Activated CD8-positive, alpha-beta memory T cell treated with anti-CD3 and anti-CD28 coated beads, Interleukin-2, amount 10 ng/mL, durations not matched to agents 7 days and 5 days (primary cell): Measurements from ENCODE around the gene PPP2R5B. TPM values are rescaled to one million over a fixed set of nuclear protein-coding genes. Genes with fewer than 3 reads are reported as not detected.

Source experiments
- ATAC-seq: fragments of 150-1000 bp; cut with Tn5 transposase; one replicate; pipeline ENCODE4 v1.10.0; 2021; ENCODE audit warnings: moderate library complexity
- CTCF ChIA-PET: fragments of 350-600 bp; sonication (Branson Sonifier 250); formaldehyde crosslinking; loops from one replicate; lab custom pipeline; 2021; ENCODE audit warnings: antibody characterized with exemption; lab: Charles Lee
- DNase-seq: peaks from one replicate; pipeline ENCODE4 v3.0.0-alpha.2; 2020
- H3K27ac Mint-ChIP-seq: one replicate; pipeline ENCODE4 v1.8.0; 2021; ENCODE audit warnings: mild to moderate bottlenecking, mixed read lengths
- H3K27me3 Mint-ChIP-seq: one replicate; pipeline ENCODE4 v1.8.0; 2021; ENCODE audit warnings: mixed read lengths
- H3K36me3 Mint-ChIP-seq: one replicate; pipeline ENCODE4 v1.8.0; 2021; ENCODE audit warnings: mild to moderate bottlenecking, mixed read lengths
- H3K4me1 Mint-ChIP-seq: one replicate; pipeline ENCODE4 v1.8.0; 2021; ENCODE audit warnings: mixed read lengths
- H3K4me3 Mint-ChIP-seq: one replicate; pipeline ENCODE4 v1.8.0; 2021; ENCODE audit warnings: mild to moderate bottlenecking, moderate library complexity, mixed read lengths
- H3K9me3 Mint-ChIP-seq: one replicate; pipeline ENCODE4 v1.8.0; 2022; ENCODE audit warnings: low read depth, mixed read lengths
- total RNA-seq, 2 experiments: library from RNA; stranded (reverse); gene quantifications; one replicate each; pipeline ENCODE4 v1.2.3, GENCODE V29; 2021

Gene PPP2R5B
- total RNA-seq, 2 experiments from 2014 or later: 11.7 to 12.3 TPM

DNA sequence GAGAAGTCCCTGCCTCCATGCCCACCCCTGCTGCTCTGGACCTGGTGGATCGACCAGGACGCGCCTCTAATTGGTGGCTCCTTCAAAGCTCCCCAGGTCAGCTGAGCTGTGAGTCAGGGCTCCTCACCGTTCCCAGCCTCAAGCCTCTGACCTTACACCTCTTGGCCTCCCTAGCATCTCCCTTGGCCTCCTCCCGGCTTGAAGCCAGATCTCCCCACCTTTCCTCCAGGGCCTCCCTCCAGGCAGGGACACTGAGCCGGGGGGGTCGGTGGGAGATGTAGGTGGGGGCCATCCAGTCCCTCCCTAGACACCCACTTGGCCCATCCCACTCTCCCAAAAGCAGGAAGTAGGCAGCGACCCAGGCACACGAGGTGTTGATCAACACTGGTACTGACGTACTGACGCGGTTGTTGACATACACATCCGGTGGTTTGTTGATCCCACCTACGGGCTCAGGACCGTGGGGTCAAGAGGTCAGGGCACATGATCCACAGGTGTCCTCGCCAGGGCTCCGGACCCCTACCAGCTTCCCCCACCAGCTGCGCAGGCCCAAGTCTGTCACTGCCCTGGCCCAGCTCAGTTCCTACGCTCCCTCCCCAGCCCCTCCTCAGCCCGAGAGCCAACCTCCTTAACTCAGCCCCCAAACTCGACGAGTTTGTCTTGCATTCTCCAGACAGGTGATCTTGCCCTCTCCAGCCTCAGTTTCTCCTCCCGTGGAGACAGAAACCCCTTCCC, 8.3 kb upstream of the PPP2R5B start:
- ATAC-seq (peak; percentile 14), DNase-seq (peak; percentile 83)
- Mint-ChIP-seq H3K36me3 (peaks cover 2% of the 10 kb centered on the region), H3K27me3 (no peaks in the 10 kb centered on the region), H3K27ac (peak overlapping the region; percentile 92), H3K4me1 (peaks cover 18% of the 10 kb centered on the region), H3K4me3 (peak overlapping the region; percentile 88), H3K9me3 (no peaks in the 10 kb centered on the region)
- CTCF ChIA-PET: interaction anchor here (1.1 to 1.4 kb wide), 5 partner anchors 22 to 72 kb away, joined by 3 to 6 read pairs (median 4); partner anchors contain the start of gene CDC42BPG

DNA sequence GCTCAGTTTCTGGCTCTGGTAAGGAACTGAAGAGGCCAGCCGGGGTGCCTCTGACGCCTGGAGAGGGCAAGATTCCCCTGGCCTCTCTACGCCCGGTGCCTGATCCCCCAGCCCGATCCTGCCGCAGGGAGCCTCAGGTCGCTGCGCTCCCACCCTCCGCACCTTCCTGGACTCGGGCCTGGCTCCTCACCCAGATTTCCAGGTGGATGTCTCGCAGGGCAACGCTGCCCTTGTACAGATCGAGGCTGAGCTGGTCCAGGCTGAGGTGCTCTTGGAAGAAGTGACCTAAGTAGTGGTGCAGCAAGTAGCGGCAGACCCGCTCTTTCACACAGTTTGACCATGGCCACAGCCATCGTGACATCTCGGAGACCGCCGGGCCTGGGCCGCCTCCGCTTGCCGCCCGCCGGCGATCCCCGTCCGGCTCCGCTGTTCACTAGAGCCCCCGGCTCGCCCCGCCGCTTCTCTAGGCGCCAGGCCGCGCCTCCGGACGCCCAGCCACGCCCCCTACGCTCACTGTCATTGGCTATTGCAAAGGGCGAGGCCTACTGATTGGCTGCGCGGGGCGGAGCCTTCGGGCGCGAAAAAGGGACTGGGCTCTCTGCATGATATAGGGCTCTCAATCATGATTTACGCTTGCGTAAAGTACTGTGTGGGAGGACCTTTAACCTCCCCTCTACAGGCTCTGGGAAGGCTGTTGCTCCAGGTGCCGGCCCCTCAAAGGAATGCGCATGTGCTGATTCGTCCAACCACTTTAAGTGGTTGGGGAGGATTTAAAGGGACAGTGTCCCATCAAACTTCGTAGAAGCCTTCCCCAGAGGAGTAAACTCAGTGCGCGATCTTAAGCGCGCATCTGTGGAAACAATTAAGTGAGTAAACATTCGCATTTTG, 7.5 kb upstream of the PPP2R5B start, which contains the start of gene ATG2A:
TSS of gene ATG2A (minus strand) at position 435 of the 888 bp plus-strand sequence. CDS start at position 361, 74 bp downstream.
- Mint-ChIP-seq H3K27me3 (no peaks in the 10 kb centered on the region), H3K4me3 (peak within 1 kb of the TSS; percentile 88), H3K9me3 (no peaks in the 10 kb centered on the region), H3K36me3 (peaks cover 2% of the 10 kb centered on the region), H3K4me1 (peaks cover 18% of the 10 kb centered on the region), H3K27ac (peak within 1 kb of the TSS; percentile 92)
- DNase-seq (peak; percentile 99), ATAC-seq (peak; percentile 98)
- CTCF ChIA-PET: interaction anchor here (1.0 to 2.1 kb wide), 7 partner anchors 23 to 201 kb away, joined by 3 to 9 read pairs (median 4); partner anchors contain the start of gene CDC42BPG

DNA sequence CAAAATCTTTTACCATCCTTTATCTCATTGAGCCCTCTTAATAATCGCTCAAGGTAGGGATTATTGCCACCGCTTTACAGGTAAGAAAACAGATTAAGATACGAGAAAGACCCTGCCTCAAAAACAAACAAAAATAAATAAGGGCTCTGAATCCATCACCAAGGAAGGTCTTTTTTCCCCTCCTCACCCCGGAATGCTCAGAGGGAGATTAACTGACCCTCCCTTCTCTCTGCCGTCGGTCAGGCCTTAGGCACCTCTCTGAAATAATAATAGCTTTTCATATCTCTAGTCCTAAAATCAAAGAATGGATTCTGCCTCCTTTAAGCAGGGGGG, 6.9 kb upstream of the PPP2R5B start:
- H3K27me3 Mint-ChIP-seq: no peaks in the 10 kb centered on the region
- peak overlapping the region; percentile 88 for H3K4me3 Mint-ChIP-seq
- H3K36me3 Mint-ChIP-seq: peaks cover 2% of the 10 kb centered on the region
- no peak for ATAC-seq
- H3K27ac Mint-ChIP-seq: peak overlapping the region; percentile 92
- CTCF ChIA-PET: interaction anchor here (1.0 to 2.1 kb wide), 4 partner anchors 23 to 201 kb away, joined by 3 to 9 read pairs (median 4); no protein-coding TSS in a partner anchor
- H3K4me1 Mint-ChIP-seq: peaks cover 18% of the 10 kb centered on the region
- DNase-seq: no peak
- no peaks in the 10 kb centered on the region for H3K9me3 Mint-ChIP-seq

DNA sequence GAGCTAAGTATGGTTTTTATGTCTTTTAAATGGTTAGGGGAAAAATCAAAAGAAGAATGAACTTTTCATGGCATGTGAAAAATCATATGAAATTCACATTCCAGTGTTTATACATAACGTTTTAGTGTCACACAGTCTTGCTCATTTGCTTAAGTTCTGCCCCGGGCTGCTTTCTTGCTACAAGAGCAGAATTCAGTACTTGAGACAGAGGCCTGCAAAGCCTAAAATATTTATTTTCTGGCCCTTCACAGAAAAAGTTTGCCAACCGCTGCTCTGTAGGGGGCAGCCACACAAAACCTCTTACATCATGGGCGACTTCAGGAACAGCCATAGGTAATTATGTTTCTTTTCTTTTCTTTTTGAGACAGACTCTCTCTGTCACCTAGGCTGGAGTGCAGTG, 6.5 kb upstream of the PPP2R5B start:
- Mint-ChIP-seq H3K27ac (peak overlapping the region; percentile 92), H3K27me3 (no peaks in the 10 kb centered on the region), H3K9me3 (no peaks in the 10 kb centered on the region), H3K4me3 (peak overlapping the region; percentile 88), H3K4me1 (peaks cover 18% of the 10 kb centered on the region), H3K36me3 (peaks cover under 1% of the 10 kb centered on the region)
- CTCF ChIA-PET: interaction anchor here (1.0 to 2.1 kb wide), 5 partner anchors 11 to 200 kb away, joined by 3 to 9 read pairs (median 4); no protein-coding TSS in a partner anchor
- ATAC-seq: no peak
- DNase-seq: no peak

DNA sequence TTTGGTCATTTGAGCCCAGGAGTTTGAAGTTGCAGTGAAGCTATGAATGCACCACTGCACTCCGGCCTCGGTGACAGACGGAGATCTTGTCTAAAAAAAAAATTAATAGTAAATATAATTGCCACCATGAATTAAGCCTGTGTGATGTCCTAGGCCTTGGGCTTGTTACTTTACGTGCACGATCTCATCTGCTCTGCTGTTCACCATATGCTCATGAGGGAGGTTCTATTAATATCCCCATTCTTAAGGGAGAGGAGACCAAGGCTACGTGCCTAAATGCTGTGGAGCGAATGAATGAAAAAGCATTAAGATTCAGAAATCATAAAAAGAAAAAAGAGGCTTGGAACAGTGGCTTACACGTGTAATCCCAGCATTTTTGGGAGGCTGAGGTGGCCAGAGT, 4.9 kb upstream of the PPP2R5B start:
- ATAC-seq: no peak
- no peaks in the 10 kb centered on the region for H3K27me3 Mint-ChIP-seq
- no peak overlapping the region for H3K27ac Mint-ChIP-seq
- CTCF ChIA-PET: interaction anchor here (0.8 to 1.6 kb wide), 4 partner anchors 9 to 95 kb away, joined by 3 to 4 read pairs (median 3); partner anchors contain the start of gene ARL2
- DNase-seq: no peak
- no peaks in the 10 kb centered on the region for H3K9me3 Mint-ChIP-seq
- H3K36me3 Mint-ChIP-seq: no peaks in the 10 kb centered on the region
- H3K4me1 Mint-ChIP-seq: peaks cover 27% of the 10 kb centered on the region
- H3K4me3 Mint-ChIP-seq: no peak overlapping the region

DNA sequence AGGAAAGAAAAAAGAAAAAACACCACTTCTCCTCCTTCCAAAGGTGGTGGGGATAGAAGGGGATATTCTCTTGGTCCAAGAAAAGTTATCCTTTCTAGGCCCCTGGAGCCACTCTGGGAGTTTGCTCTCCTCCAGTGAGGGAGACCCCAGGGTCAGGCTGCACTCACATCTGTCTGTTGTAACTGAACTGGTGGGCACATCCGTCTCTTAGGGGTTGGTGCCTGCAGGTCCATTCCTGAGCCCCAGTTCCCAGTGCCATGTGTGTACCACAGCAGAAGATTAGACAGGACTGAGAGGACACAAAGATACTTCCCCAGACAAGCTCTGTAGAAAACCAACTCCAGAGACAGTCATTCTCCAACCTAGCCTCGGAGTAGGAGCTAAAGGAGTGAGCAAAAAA, 4.4 kb upstream of the PPP2R5B start:
- Mint-ChIP-seq H3K36me3 (no peaks in the 10 kb centered on the region), H3K27me3 (no peaks in the 10 kb centered on the region), H3K27ac (no peak overlapping the region), H3K9me3 (no peaks in the 10 kb centered on the region), H3K4me3 (no peak overlapping the region), H3K4me1 (peaks cover 30% of the 10 kb centered on the region)
- DNase-seq (no peak), ATAC-seq (no peak)
- CTCF ChIA-PET: interaction anchor here (1.2 to 1.6 kb wide), 2 partner anchors 20 to 94 kb away, joined by 3 read pairs; partner anchors contain the start of gene ARL2

DNA sequence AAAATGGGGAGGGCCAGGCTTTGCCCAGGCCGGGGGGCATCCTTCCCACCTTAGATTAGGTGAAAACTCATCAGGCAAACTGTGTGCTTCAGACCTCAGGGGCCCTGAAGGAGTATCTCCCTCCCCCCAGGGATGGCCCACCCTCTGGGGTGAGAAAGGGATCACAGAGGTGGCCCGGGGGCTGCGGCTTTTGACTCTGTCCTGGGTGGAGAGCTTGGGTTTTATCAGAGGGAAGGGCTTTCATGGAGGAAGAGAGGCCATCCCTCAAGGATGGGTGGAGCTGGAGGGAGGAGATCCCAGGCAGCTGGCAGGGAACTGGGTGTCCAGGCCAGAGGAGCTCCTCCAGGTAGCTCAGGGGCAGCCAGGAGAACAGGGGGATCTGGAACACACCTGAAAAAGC, 3.1 kb upstream of the PPP2R5B start:
- no peaks in the 10 kb centered on the region for H3K27me3 Mint-ChIP-seq
- peaks cover 25% of the 10 kb centered on the region for H3K4me1 Mint-ChIP-seq
- no peaks in the 10 kb centered on the region for H3K9me3 Mint-ChIP-seq
- ATAC-seq (no peak), DNase-seq (no peak)
- no peak overlapping the region for H3K27ac Mint-ChIP-seq
- no peaks in the 10 kb centered on the region for H3K36me3 Mint-ChIP-seq
- no peak overlapping the region for H3K4me3 Mint-ChIP-seq
- CTCF ChIA-PET: interaction anchor here (1.2 kb wide), 1 partner anchor 21 kb away, joined by 3 read pairs; no protein-coding TSS in a partner anchor

DNA sequence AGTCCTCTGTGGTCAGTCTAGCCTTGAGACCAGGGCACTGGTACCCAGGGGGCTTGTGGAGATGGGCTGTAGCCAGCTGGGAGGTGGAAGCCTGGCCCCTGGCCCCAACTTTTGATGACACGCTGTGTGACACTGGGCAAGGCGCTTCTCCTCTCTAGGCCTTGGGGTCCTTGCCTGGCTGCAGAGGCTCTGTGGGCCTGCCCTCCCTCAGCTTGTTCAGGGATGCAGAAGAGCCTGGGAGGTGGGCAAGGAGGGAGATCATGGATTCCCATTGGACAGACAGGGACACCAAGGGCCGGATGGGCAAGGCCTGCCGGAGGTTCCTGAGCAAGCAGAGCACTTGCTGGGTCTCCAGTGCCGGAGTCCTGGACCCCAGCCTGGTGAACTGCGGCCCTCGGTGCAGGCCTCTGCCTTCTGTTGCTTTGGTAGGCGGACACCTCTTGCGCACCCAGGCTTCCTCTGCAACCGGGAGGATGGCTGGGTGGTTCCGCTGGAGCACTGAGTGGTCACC, 1.3 kb upstream of the PPP2R5B start:
- H3K27ac Mint-ChIP-seq: peak overlapping the region; percentile 97
- DNase-seq (no peak), ATAC-seq (no peak)

DNA sequence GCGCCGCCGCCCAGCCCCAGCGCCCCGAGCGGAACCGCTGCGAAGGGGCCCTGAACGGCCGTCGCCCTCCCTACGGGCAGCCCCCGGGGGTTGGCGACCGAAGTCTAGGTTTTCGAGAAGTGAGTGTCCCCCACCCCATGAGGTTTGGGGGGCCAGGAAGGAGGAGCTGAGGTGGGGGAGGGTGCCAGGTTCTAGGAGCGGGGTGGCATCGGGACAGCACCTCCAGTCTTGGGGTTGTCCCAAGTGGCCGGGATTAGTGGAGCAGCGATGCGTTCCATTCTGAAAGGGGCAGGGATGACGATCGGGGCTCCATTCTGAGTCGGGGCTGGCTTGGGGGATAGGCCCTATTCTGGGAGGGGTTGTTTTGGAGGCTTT, 408 bp downstream of the PPP2R5B start:
- no peaks in the 10 kb centered on the region for H3K27me3 Mint-ChIP-seq
- H3K27ac Mint-ChIP-seq: no peak overlapping the region
- DNase-seq (no peak), ATAC-seq (no peak)
- no peaks in the 10 kb centered on the region for H3K9me3 Mint-ChIP-seq
- H3K36me3 Mint-ChIP-seq: no peaks in the 10 kb centered on the region
- H3K4me3 Mint-ChIP-seq: peak overlapping the region; percentile 77
- H3K4me1 Mint-ChIP-seq: peaks cover 14% of the 10 kb centered on the region
- CTCF ChIA-PET: interaction anchor here (1.1 to 2.0 kb wide), 6 partner anchors 30 to 116 kb away, joined by 3 to 9 read pairs (median 5); partner anchors contain the start of genes ARL2 and SAC3D1

More for the DNA sequence above, 1.3 kb upstream of the PPP2R5B start:
- Mint-ChIP-seq H3K27me3 (no peaks in the 10 kb centered on the region), H3K4me3 (no peak overlapping the region), H3K9me3 (no peaks in the 10 kb centered on the region), H3K36me3 (no peaks in the 10 kb centered on the region), H3K4me1 (peaks cover 15% of the 10 kb centered on the region)
- CTCF ChIA-PET: interaction anchor here (0.7 to 2.0 kb wide), 3 partner anchors 76 to 190 kb away, joined by 3 to 9 read pairs (median 8); partner anchors contain the start of gene ARL2

DNA sequence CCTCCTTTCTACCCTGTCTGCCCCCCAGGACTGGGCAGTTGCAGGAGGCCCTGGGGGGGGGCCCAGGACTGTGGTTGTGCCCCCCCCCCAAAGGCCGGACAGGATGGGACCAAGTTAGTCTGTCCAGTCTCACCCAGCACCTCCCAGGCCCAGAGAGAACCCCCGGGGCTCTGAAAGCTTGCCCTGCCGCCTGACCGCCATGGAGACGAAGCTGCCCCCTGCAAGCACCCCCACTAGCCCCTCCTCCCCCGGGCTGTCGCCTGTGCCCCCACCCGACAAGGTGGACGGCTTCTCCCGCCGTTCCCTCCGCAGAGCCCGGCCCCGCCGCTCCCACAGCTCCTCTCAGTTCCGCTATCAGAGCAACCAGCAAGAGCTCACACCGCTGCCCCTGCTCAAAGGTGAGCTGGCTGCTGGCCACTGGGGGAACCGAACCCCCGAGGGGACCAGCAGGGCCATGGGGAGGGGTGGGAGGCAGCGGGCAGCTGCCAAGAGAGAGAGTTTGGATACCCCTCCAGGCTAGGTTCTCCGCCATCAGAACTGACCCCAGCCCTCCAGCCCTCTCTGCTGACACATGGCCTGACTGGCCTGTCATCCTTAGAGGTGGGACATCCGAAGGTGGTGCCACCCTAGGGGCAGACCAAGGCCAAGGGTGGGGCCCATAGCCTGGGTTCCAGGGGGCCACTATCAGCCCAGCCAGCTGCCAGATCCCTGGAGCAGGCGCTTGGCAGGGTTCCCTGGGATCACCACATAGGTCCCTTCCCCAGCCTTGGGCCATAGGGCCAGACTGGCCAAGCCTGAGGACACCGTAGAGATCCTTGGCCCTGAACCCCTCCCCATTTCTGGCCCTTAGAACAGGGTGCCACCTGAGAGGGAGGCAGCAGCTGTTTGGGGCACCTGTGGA, 1.3 kb downstream of the PPP2R5B start:
- Mint-ChIP-seq H3K4me1 (peaks cover 14% of the 10 kb centered on the region), H3K4me3 (peak overlapping the region; percentile 77), H3K36me3 (no peaks in the 10 kb centered on the region), H3K9me3 (no peaks in the 10 kb centered on the region), H3K27ac (no peak overlapping the region), H3K27me3 (no peaks in the 10 kb centered on the region)
- CTCF ChIA-PET: interaction anchor here (0.8 to 2.0 kb wide), 5 partner anchors 36 to 89 kb away, joined by 3 to 8 read pairs (median 5); partner anchors contain the start of gene ARL2
- ATAC-seq: no peak
- no peak for DNase-seq

DNA sequence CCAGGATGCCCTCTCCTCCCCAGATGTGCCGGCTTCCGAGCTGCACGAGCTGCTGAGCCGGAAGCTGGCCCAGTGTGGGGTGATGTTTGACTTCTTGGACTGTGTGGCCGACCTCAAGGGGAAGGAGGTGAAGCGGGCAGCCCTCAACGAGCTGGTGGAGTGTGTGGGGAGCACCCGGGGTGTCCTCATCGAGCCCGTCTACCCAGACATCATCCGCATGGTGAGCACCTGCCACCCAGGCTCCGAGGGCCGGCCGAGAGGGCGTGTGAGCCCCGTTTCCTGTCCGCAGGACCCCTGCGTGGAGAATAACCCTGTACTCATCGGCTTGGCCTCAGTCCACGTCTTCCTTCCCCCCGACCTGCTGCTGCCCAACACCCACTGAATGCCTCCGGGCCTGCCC, 2.2 kb downstream of the PPP2R5B start:
- no peak for DNase-seq
- H3K27me3 Mint-ChIP-seq: no peaks in the 10 kb centered on the region
- no peaks in the 10 kb centered on the region for H3K36me3 Mint-ChIP-seq
- H3K4me1 Mint-ChIP-seq: peaks cover 14% of the 10 kb centered on the region
- CTCF ChIA-PET: interaction anchor here (0.8 to 1.4 kb wide), 2 partner anchors 37 to 87 kb away, joined by 3 to 7 read pairs; partner anchors contain the start of gene ARL2
- no peaks in the 10 kb centered on the region for H3K9me3 Mint-ChIP-seq
- H3K4me3 Mint-ChIP-seq: no peak overlapping the region
- no peak for ATAC-seq
- no peak overlapping the region for H3K27ac Mint-ChIP-seq

DNA sequence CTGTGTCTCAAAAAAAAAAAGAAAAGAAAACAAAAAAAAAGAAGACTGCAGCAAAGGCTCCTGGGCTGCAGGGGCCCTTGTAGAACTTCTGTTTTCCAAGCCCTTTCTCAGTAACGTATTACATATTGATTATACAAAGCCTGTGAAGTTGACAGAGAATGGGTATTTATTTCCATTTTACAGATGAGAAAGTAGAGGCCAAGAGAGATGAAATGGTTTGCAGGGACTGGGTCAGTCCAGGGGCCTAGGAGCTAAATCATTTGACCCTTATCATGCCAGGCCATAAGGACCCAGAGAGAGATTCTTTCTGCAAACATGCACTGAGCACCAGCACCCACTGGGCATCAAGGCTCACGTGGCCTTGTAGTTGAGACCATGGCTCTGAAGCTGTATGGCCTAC, 4.5 kb downstream of the PPP2R5B start:
- DNase-seq (no peak), ATAC-seq (no peak)
- Mint-ChIP-seq H3K27me3 (no peaks in the 10 kb centered on the region), H3K9me3 (no peaks in the 10 kb centered on the region), H3K27ac (no peak overlapping the region), H3K36me3 (no peaks in the 10 kb centered on the region), H3K4me3 (no peak overlapping the region), H3K4me1 (peaks cover 10% of the 10 kb centered on the region)
- CTCF ChIA-PET: interaction anchor here (1.7 kb wide), 1 partner anchor 10 kb away, joined by 4 read pairs; no protein-coding TSS in a partner anchor
